Retinal pigment epithelial cell (primary cell): ENCODE data around the gene AMZ2.

Source experiments
- DNase-seq: peaks from one replicate; pipeline ENCODE4 v3.0.0-alpha.2; 2010; ENCODE audit warnings: low read depth
- H3K4me3 ChIP-seq: 2 replicates; pipeline ENCODE4 v1.5.1; 2011; ENCODE audit warnings: mild to moderate bottlenecking, low read length, control low read depth, moderate library complexity
- TF ChIP-seq, protein P1 (sequence below): conservative IDR thresholded peaks from 2 replicates; pipeline ENCODE4 v1.5.1; 2011; ENCODE audit warnings: low read depth, low read length, control low read depth, inconsistent platforms

AMZ2 gene

GRCh38 chr17:68301438-68301959, 53.7 kb downstream of the AMZ2 start:
- no peak for DNase-seq
- TF ChIP-seq, protein P1, sequence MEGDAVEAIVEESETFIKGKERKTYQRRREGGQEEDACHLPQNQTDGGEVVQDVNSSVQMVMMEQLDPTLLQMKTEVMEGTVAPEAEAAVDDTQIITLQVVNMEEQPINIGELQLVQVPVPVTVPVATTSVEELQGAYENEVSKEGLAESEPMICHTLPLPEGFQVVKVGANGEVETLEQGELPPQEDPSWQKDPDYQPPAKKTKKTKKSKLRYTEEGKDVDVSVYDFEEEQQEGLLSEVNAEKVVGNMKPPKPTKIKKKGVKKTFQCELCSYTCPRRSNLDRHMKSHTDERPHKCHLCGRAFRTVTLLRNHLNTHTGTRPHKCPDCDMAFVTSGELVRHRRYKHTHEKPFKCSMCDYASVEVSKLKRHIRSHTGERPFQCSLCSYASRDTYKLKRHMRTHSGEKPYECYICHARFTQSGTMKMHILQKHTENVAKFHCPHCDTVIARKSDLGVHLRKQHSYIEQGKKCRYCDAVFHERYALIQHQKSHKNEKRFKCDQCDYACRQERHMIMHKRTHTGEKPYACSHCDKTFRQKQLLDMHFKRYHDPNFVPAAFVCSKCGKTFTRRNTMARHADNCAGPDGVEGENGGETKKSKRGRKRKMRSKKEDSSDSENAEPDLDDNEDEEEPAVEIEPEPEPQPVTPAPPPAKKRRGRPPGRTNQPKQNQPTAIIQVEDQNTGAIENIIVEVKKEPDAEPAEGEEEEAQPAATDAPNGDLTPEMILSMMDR = no peak
- no peak overlapping the region for H3K4me3 ChIP-seq

GRCh38 chr17:68302066-68302564, 54.3 kb downstream of the AMZ2 start:
- H3K4me3 ChIP-seq = no peak overlapping the region
- DNase-seq = no peak
- TF ChIP-seq, protein P1 = no peak

DNA sequence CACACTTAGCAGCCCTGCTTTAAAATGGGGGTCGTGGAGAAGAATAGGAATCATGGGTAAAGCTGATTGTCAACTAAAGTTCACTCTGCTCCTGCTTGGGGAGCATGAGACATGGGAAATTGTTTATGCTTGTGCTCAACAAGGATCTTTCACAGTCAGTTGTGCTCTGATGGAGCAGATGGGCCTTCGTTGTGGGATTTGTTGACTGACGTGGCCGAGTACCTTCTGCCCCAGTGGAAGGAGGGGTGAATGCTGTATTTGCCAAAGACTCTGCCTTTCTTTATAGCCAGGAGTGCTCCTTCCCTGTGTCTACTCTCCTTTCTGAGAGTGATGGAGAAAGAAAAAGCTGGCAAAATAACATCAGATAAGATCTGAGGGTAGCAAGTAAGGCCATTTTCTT, 54.8 kb downstream of the AMZ2 start:
- no peak for DNase-seq
- no peak overlapping the region for H3K4me3 ChIP-seq
- TF ChIP-seq, protein P1 = no peak

- no peak overlapping the region for H3K4me3 ChIP-seq
- TF ChIP-seq, protein P1 = no peak
- no peak for DNase-seq
Measured at GRCh38 chr17:68304706-68305105, 56.9 kb downstream of the AMZ2 start.

DNA sequence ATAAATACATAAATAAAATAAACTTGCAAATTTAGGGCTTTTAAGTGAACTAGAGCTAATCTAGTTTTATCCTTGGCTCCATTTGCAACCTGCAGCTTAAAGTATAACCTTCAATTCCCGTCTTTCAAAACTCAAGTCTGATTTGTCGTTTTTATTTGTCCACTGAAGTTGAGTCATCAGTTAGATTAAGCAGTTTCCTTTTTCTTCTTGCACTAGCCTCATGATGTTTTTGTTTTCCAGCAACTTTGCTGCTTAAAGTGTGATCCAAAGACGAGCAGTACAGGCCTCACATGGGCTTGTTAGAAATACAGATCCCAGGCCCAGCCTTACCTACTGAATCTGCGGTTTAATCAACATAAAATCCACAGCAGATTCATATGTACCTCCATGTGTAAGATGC, 57.3 kb downstream of the AMZ2 start:
- H3K4me3 ChIP-seq = no peak overlapping the region
- TF ChIP-seq, protein P1 = no peak
- DNase-seq = peak; percentile 61
